Endodermal cell (in vitro differentiated cells): ENCODE results near the gene MYCT1. TPM values are rescaled to one million over a fixed set of nuclear protein-coding genes. Genes with fewer than 3 reads are reported as not detected.
A peak's percentile ranks its signal among the peaks of the same experiment; 100 is the strongest.

ENCODE experiments used
- DNase-seq: peaks from one replicate; pipeline ENCODE4 v3.0.0-alpha.2; 2017
- H3K27ac ChIP-seq: 2 replicates; pipeline ENCODE4 v1.5.1; 2013; ENCODE audit warnings: mild to moderate bottlenecking, low read depth, low read length, moderate library complexity
- H3K27me3 ChIP-seq: 2 replicates; pipeline ENCODE4 v1.6.1; 2013; ENCODE audit warnings: mild to moderate bottlenecking, low read length, moderate library complexity; ENCODE audit not compliant: insufficient read depth, control insufficient read depth, poor library complexity, severe bottlenecking
- H3K36me3 ChIP-seq: 2 replicates; pipeline ENCODE4 v1.7.0; 2013; ENCODE audit warnings: mild to moderate bottlenecking, low read length, moderate library complexity; ENCODE audit not compliant: control insufficient read depth, insufficient read depth
- H3K4me1 ChIP-seq: one replicate; pipeline ENCODE4 v1.7.0; 2013; ENCODE audit warnings: low read length; ENCODE audit not compliant: control insufficient read depth, insufficient read depth
- H3K4me3 ChIP-seq: 2 replicates; pipeline ENCODE4 v1.5.1; 2013; ENCODE audit warnings: mild to moderate bottlenecking, low read length, moderate library complexity
- H3K9ac ChIP-seq: 2 replicates; pipeline ENCODE4 v1.6.1; 2013; ENCODE audit warnings: mild to moderate bottlenecking, low read length, moderate library complexity; ENCODE audit not compliant: poor library complexity, severe bottlenecking; ENCODE audit errors: extremely low read depth
- H3K9me3 ChIP-seq: 2 replicates; pipeline ENCODE4 v1.6.1; 2013; ENCODE audit warnings: mild to moderate bottlenecking, low read length, moderate library complexity; ENCODE audit not compliant: control insufficient read depth
- H3K27ac Mint-ChIP-seq: 2 replicates; pipeline ENCODE4 v1.8.0; 2020; ENCODE audit warnings: mixed read lengths
- H3K27me3 Mint-ChIP-seq: 2 replicates; pipeline ENCODE4 v1.8.0; 2021; ENCODE audit warnings: mild to moderate bottlenecking, mixed read lengths; ENCODE audit not compliant: insufficient read depth
- H3K36me3 Mint-ChIP-seq: 2 replicates; pipeline ENCODE4 v1.8.0; 2020; ENCODE audit warnings: low read depth, mixed read lengths
- H3K4me1 Mint-ChIP-seq: 2 replicates; pipeline ENCODE4 v1.8.0; 2020; ENCODE audit warnings: mixed read lengths
- H3K4me3 Mint-ChIP-seq: 2 replicates; pipeline ENCODE4 v1.8.0; 2020; ENCODE audit warnings: mild to moderate bottlenecking, moderate library complexity, mixed read lengths
- H3K9me3 Mint-ChIP-seq: 2 replicates; pipeline ENCODE4 v1.8.0; 2020; ENCODE audit warnings: mild to moderate bottlenecking, mixed read lengths
- WGBS, 2 experiments: methylation state at CpG; one replicate each; pipeline versions ENCODE4 v1.1.5 to v1.1.7; 2013; ENCODE audit warnings: missing lambda C conversion rate in 2 of 2, mixed read lengths in 1 of 2; ENCODE audit not compliant: insufficient coverage in 1 of 2, insufficient read length in 1 of 2; 5-methylcytosine and 5-hydroxymethylcytosine counted together
- total RNA-seq, 2 donors: library from RNA; stranded (reverse); fragmentation: NEBNext Ultra II Directional in 1 of 2; extraction: Animal tissue kit (Norgen Biotek cat#: 25700) in 1 of 2; gene quantifications; 2 replicates in 1 of 2; 3 replicates in 1 of 2; pipeline ENCODE4 v1.2.1, GENCODE V29; 2021
- TF ChIP-seq, protein P1 (sequence below): fragments of 200-600 bp; sonication (generic); conservative IDR thresholded peaks from 2 replicates; pipeline ENCODE4 v1.5.0; 2021; ENCODE audit warnings: antibody characterized with exemption, mild to moderate bottlenecking

MYCT1 gene
- total RNA-seq, 2 donors from 2014 or later: 7.9 to 15.9 TPM

- DNase-seq: no peak
- H3K27ac Mint-ChIP-seq: no peak overlapping the region
- Histone ChIP-seq H3K4me1 (no peaks in the 10 kb centered on the region), H3K36me3 (no peaks in the 10 kb centered on the region), H3K4me3 (no peak overlapping the region), H3K9me3 (no peaks in the 10 kb centered on the region), H3K27ac (no peak overlapping the region), H3K9ac (no peak overlapping the region), H3K27me3 (no peaks in the 10 kb centered on the region)
- 82% methylated on average over 1 of the region's 1 CpG; no CpG with 5 or more reads in 1 of the 2 experiments for WGBS, 2 experiments
- TF ChIP-seq, protein P1, sequence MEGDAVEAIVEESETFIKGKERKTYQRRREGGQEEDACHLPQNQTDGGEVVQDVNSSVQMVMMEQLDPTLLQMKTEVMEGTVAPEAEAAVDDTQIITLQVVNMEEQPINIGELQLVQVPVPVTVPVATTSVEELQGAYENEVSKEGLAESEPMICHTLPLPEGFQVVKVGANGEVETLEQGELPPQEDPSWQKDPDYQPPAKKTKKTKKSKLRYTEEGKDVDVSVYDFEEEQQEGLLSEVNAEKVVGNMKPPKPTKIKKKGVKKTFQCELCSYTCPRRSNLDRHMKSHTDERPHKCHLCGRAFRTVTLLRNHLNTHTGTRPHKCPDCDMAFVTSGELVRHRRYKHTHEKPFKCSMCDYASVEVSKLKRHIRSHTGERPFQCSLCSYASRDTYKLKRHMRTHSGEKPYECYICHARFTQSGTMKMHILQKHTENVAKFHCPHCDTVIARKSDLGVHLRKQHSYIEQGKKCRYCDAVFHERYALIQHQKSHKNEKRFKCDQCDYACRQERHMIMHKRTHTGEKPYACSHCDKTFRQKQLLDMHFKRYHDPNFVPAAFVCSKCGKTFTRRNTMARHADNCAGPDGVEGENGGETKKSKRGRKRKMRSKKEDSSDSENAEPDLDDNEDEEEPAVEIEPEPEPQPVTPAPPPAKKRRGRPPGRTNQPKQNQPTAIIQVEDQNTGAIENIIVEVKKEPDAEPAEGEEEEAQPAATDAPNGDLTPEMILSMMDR: no peak
- H3K9me3 Mint-ChIP-seq: no peaks in the 10 kb centered on the region
- no peak overlapping the region for H3K4me3 Mint-ChIP-seq
- H3K27me3 Mint-ChIP-seq: no peaks in the 10 kb centered on the region
- H3K36me3 Mint-ChIP-seq: no peaks in the 10 kb centered on the region
- H3K4me1 Mint-ChIP-seq: no peaks in the 10 kb centered on the region
These were observed 51.6 kb downstream of the MYCT1 start for GRCh38 chr6:152749336-152749735.

GRCh38 chr6:152750694-152751093 lies 53.0 kb downstream of the MYCT1 start, which contains the start of gene VIP:
TSS of gene VIP (plus strand) at chr6:152750797. CDS start at chr6:152752178, 1,381 bp downstream.
- Mint-ChIP-seq H3K36me3 (no peaks in the 10 kb centered on the region), H3K27ac (no peak within 1 kb of the TSS), H3K4me1 (no peaks in the 10 kb centered on the region), H3K27me3 (no peaks in the 10 kb centered on the region), H3K4me3 (no peak within 1 kb of the TSS), H3K9me3 (no peaks in the 10 kb centered on the region)
- TF ChIP-seq, protein P1: no peak
- H3K4me3 ChIP-seq: no peak within 1 kb of the TSS
- no peak within 1 kb of the TSS for H3K9ac ChIP-seq
- no peaks in the 10 kb centered on the region for H3K9me3 ChIP-seq
- peak; percentile 84 for DNase-seq
- no peak within 1 kb of the TSS for H3K27ac ChIP-seq
- H3K36me3 ChIP-seq: no peaks in the 10 kb centered on the region
- H3K27me3 ChIP-seq: no peaks in the 10 kb centered on the region
- H3K4me1 ChIP-seq: no peaks in the 10 kb centered on the region
- WGBS, 2 experiments: 11 to 18% methylated on average over 5 of the region's 5 CpGs

DNA sequence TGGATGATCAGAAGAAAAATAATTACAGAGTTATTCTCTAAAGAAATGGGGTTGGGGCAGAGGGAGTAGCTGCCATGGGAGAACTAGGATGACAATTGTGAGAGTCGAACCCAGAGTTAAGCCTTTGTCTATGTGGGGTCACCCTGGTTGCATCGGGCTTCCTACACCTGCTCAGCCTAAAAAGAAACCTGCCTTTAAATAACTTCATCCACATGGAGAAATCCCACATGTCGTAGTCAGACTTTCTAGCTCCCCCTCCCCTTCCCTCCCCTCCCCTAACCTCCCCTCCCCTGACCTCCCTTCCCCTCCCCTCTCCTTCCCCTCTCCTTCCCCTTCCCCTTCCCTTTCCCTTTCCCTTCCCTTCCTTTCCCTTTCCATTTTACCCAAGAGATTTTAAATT lies 67.6 kb downstream of the MYCT1 start:
- 92 to 100% methylated on average over 1 to 2 of the region's 3 CpGs for WGBS, 2 experiments
- Histone ChIP-seq H3K4me1 (no peaks in the 10 kb centered on the region), H3K9me3 (no peaks in the 10 kb centered on the region), H3K27me3 (no peaks in the 10 kb centered on the region), H3K27ac (no peak overlapping the region), H3K4me3 (no peak overlapping the region), H3K36me3 (no peaks in the 10 kb centered on the region), H3K9ac (no peak overlapping the region)
- no peak overlapping the region for H3K4me3 Mint-ChIP-seq
- TF ChIP-seq, protein P1: no peak
- H3K27ac Mint-ChIP-seq: no peak overlapping the region
- DNase-seq: no peak
- no peaks in the 10 kb centered on the region for H3K4me1 Mint-ChIP-seq
- H3K36me3 Mint-ChIP-seq: no peaks in the 10 kb centered on the region
- no peaks in the 10 kb centered on the region for H3K27me3 Mint-ChIP-seq
- H3K9me3 Mint-ChIP-seq: no peaks in the 10 kb centered on the region
